Neuronal stem cell (in vitro differentiated cells): ENCODE data around the gene SLC16A12.

Source experiments
- DNase-seq: peaks from one replicate; pipeline ENCODE4 v3.0.0-alpha.2; 2013; ENCODE audit warnings: low spot score
- H2AFZ ChIP-seq: one replicate; pipeline ENCODE4 v1.6.1; 2013; ENCODE audit warnings: mild to moderate bottlenecking, low read length, inconsistent platforms
- H2AK5ac ChIP-seq: 2 replicates; pipeline ENCODE4 v1.6.1; 2013; ENCODE audit warnings: low read depth, mild to moderate bottlenecking, inconsistent platforms, low read length, moderate library complexity, mixed read lengths
- H2BK120ac ChIP-seq: 2 replicates; pipeline ENCODE4 v1.6.1; 2013; ENCODE audit warnings: low read depth, mild to moderate bottlenecking, inconsistent platforms, low read length, moderate library complexity, mixed read lengths
- H2BK12ac ChIP-seq: one replicate; pipeline ENCODE4 v1.6.1; 2013; ENCODE audit warnings: low read length, inconsistent platforms
- H2BK15ac ChIP-seq: 2 replicates; pipeline ENCODE4 v1.6.1; 2013; ENCODE audit warnings: mild to moderate bottlenecking, low read length, inconsistent platforms, mixed read lengths
- H2BK5ac ChIP-seq: one replicate; pipeline ENCODE4 v1.6.1; 2013; ENCODE audit warnings: inconsistent platforms, mild to moderate bottlenecking, low read length, moderate library complexity
- H3K14ac ChIP-seq: one replicate; pipeline ENCODE4 v1.6.1; 2013; ENCODE audit warnings: low read length, inconsistent platforms
- H3K18ac ChIP-seq: 2 replicates; pipeline ENCODE4 v1.6.1; 2013; ENCODE audit warnings: low read length, inconsistent platforms
- H3K23ac ChIP-seq: 2 replicates; pipeline ENCODE4 v1.6.1; 2013; ENCODE audit warnings: low read depth, mild to moderate bottlenecking, mixed read lengths, low read length, inconsistent platforms; ENCODE audit not compliant: poor library complexity
- H3K27ac ChIP-seq: replicated peaks from 3 replicates; pipeline ENCODE4 v1.5.1; 2013; ENCODE audit warnings: low read length, inconsistent platforms
- H3K27me3 ChIP-seq, 3 experiments: 2 replicates each; pipeline ENCODE4 v1.6.1; 2013; ENCODE audit warnings: low read length in 3 of 3, mild to moderate bottlenecking in 2 of 3, inconsistent platforms in 1 of 3, low read depth in 1 of 3, mixed read lengths in 1 of 3, moderate library complexity in 1 of 3; ENCODE audit not compliant: control insufficient read depth in 3 of 3, insufficient read depth in 3 of 3
- H3K36me3 ChIP-seq, 2 donors: replicated peaks in 1 of 2; 2 replicates each; pipeline ENCODE4 v1.6.1; 2013; ENCODE audit warnings: low read length in 2 of 2; ENCODE audit not compliant: control insufficient read depth in 2 of 2, insufficient read depth in 2 of 2
- H3K4ac ChIP-seq: 2 replicates; pipeline ENCODE4 v1.6.1; 2013; ENCODE audit warnings: inconsistent platforms, mild to moderate bottlenecking, low read length, moderate library complexity
- H3K4me1 ChIP-seq, 2 donors: 1 replicate in 1 of 2; 2 replicates in 1 of 2; pipeline ENCODE4 v1.6.1; 2013; ENCODE audit warnings: low read length in 2 of 2, low read depth in 1 of 2; ENCODE audit not compliant: control insufficient read depth in 2 of 2, insufficient read depth in 1 of 2
- H3K4me2 ChIP-seq: one replicate; pipeline ENCODE4 v1.6.1; 2013; ENCODE audit warnings: mild to moderate bottlenecking, low read length, inconsistent platforms; ENCODE audit not compliant: insufficient read depth, poor library complexity, severe bottlenecking
- H3K4me3 ChIP-seq, 2 donors: 2 replicates each; pipeline ENCODE4 v1.5.1; 2013; ENCODE audit warnings: low read length in 2 of 2, mild to moderate bottlenecking in 2 of 2, inconsistent platforms in 1 of 2, moderate library complexity in 1 of 2
- H3K79me1 ChIP-seq: one replicate; pipeline ENCODE4 v1.6.1; 2013; ENCODE audit warnings: low read depth, mild to moderate bottlenecking, inconsistent platforms, low read length, moderate library complexity
- H3K9ac ChIP-seq: one replicate; pipeline ENCODE4 v1.6.1; 2013; ENCODE audit warnings: mild to moderate bottlenecking, low read depth, low read length, inconsistent platforms; ENCODE audit not compliant: poor library complexity
- H3K9me3 ChIP-seq, 2 donors: replicated peaks in 1 of 2; 2 replicates each; pipeline versions ENCODE3 to v1.6.1; 2013; ENCODE audit warnings: low read length in 2 of 2, mild to moderate bottlenecking in 2 of 2, inconsistent platforms in 1 of 2, low read depth in 1 of 2, mixed read lengths in 1 of 2, moderate library complexity in 1 of 2; ENCODE audit not compliant: control insufficient read depth in 2 of 2, insufficient read depth in 1 of 2
- H4K8ac ChIP-seq: one replicate; pipeline ENCODE4 v1.6.1; 2013; ENCODE audit warnings: low read depth, mild to moderate bottlenecking, inconsistent platforms, low read length, moderate library complexity
- H4K91ac ChIP-seq: one replicate; pipeline ENCODE4 v1.6.1; 2013; ENCODE audit warnings: low read length, low read depth, mild to moderate bottlenecking, inconsistent platforms; ENCODE audit not compliant: poor library complexity
- WGBS, 2 donors: extraction: QIAGEN DNeasy Blood & Tissue Kit; methylation state at CpG; one replicate each; pipeline ENCODE4 v1.1.7; 2013; ENCODE audit warnings: missing lambda C conversion rate in 2 of 2, mixed read lengths in 1 of 2; ENCODE audit not compliant: insufficient read length in 2 of 2, insufficient replicate concordance in 1 of 2; ENCODE audit errors: extremely low coverage in 2 of 2; 5-methylcytosine and 5-hydroxymethylcytosine counted together

SLC16A12 gene

GRCh38 chr10:89502549-89502948 lies 32.8 kb downstream of the SLC16A12 start:
- no peak overlapping the region for H4K8ac ChIP-seq
- H3K27me3 ChIP-seq: no peaks in the 10 kb centered on the region
- H3K4ac ChIP-seq: no peak overlapping the region
- no peaks in the 10 kb centered on the region for H3K79me1 ChIP-seq
- no peak overlapping the region for H3K14ac ChIP-seq
- H2AK5ac ChIP-seq: no peak overlapping the region
- no peak for DNase-seq
- no peak overlapping the region for H2BK15ac ChIP-seq
- H2BK120ac ChIP-seq: no peak overlapping the region
- H4K91ac ChIP-seq: no peak overlapping the region
- WGBS, 2 donors: no CpG with 5 or more reads among the region's 1 CpG
- H3K4me2 ChIP-seq: no peak overlapping the region
- no peak overlapping the region for H3K23ac ChIP-seq
- no peak overlapping the region for H3K27ac ChIP-seq
- no peak overlapping the region for H2AFZ ChIP-seq
- no peaks in the 10 kb centered on the region for H3K9me3 ChIP-seq
- H2BK12ac ChIP-seq: no peak overlapping the region
- no peak overlapping the region for H3K4me3 ChIP-seq
- H3K18ac ChIP-seq: no peak overlapping the region
- no peaks in the 10 kb centered on the region for H3K4me1 ChIP-seq
- H3K36me3 ChIP-seq: no peaks in the 10 kb centered on the region
- H3K9ac ChIP-seq: no peak overlapping the region
- H2BK5ac ChIP-seq: no peak overlapping the region

- WGBS, 2 donors: no CpG with 5 or more reads among the region's 3 CpGs
- H2AK5ac ChIP-seq: no peak overlapping the region
- no peak overlapping the region for H3K23ac ChIP-seq
- H3K4me3 ChIP-seq: no peak overlapping the region
- H3K9me3 ChIP-seq: no peaks in the 10 kb centered on the region
- H3K9ac ChIP-seq: no peak overlapping the region
- DNase-seq: no peak
- no peak overlapping the region for H3K18ac ChIP-seq
- no peak overlapping the region for H2BK12ac ChIP-seq
- no peak overlapping the region for H3K4ac ChIP-seq
- H2BK15ac ChIP-seq: no peak overlapping the region
- H2BK120ac ChIP-seq: no peak overlapping the region
- H3K4me2 ChIP-seq: no peak overlapping the region
- no peaks in the 10 kb centered on the region for H3K27me3 ChIP-seq
- no peak overlapping the region for H4K91ac ChIP-seq
- H3K4me1 ChIP-seq: peaks cover 0 to 2% of the 10 kb centered on the region in 2 donors
- no peak overlapping the region for H3K14ac ChIP-seq
- no peak overlapping the region for H2AFZ ChIP-seq
- no peaks in the 10 kb centered on the region for H3K36me3 ChIP-seq
- no peak overlapping the region for H3K27ac ChIP-seq
- no peaks in the 10 kb centered on the region for H3K79me1 ChIP-seq
- no peak overlapping the region for H2BK5ac ChIP-seq
- no peak overlapping the region for H4K8ac ChIP-seq
These were observed 40.8 kb downstream of the SLC16A12 start for GRCh38 chr10:89494575-89494974.

- no peaks in the 10 kb centered on the region for H3K27me3 ChIP-seq
- H3K36me3 ChIP-seq: no peaks in the 10 kb centered on the region
- H3K18ac ChIP-seq: no peak overlapping the region
- no peak overlapping the region for H2AK5ac ChIP-seq
- no peak overlapping the region for H2BK120ac ChIP-seq
- H3K79me1 ChIP-seq: no peaks in the 10 kb centered on the region
- H3K4me1 ChIP-seq: peaks cover 0 to 2% of the 10 kb centered on the region in 2 donors
- no peak overlapping the region for H3K4ac ChIP-seq
- no peak overlapping the region for H2AFZ ChIP-seq
- H3K4me3 ChIP-seq: no peak overlapping the region
- H3K9me3 ChIP-seq: no peaks in the 10 kb centered on the region
- H4K8ac ChIP-seq: no peak overlapping the region
- no peak overlapping the region for H3K27ac ChIP-seq
- H2BK5ac ChIP-seq: no peak overlapping the region
- no peak overlapping the region for H2BK12ac ChIP-seq
- H3K14ac ChIP-seq: no peak overlapping the region
- H3K4me2 ChIP-seq: no peak overlapping the region
- WGBS, 2 donors: no CpG with 5 or more reads among the region's 5 CpGs
- H3K23ac ChIP-seq: no peak overlapping the region
- H4K91ac ChIP-seq: no peak overlapping the region
- H2BK15ac ChIP-seq: no peak overlapping the region
- no peak for DNase-seq
- no peak overlapping the region for H3K9ac ChIP-seq
These were observed 41.3 kb downstream of the SLC16A12 start for GRCh38 chr10:89494068-89494467.

- DNase-seq: no peak
- H4K8ac ChIP-seq: no peak overlapping the region
- no CpG with 5 or more reads among the region's 2 CpGs for WGBS, 2 donors
These were observed 43.5 kb downstream of the SLC16A12 start for GRCh38 chr10:89491932-89492331.

More at GRCh38 chr10:89491932-89492331, 43.5 kb downstream of the SLC16A12 start:
- Histone ChIP-seq H2AK5ac (no peak overlapping the region), H3K27ac (no peak overlapping the region), H3K4me1 (peaks cover 0 to 2% of the 10 kb centered on the region in 2 donors), H3K79me1 (no peaks in the 10 kb centered on the region), H3K9me3 (no peaks in the 10 kb centered on the region), H3K27me3 (no peaks in the 10 kb centered on the region), H3K4ac (no peak overlapping the region), H2BK5ac (no peak overlapping the region), H2BK15ac (no peak overlapping the region), H3K4me3 (no peak overlapping the region), H3K9ac (no peak overlapping the region), H2BK12ac (no peak overlapping the region), H3K18ac (no peak overlapping the region), H3K4me2 (no peak overlapping the region), H3K23ac (no peak overlapping the region), H4K91ac (no peak overlapping the region), H2AFZ (no peak overlapping the region), H3K36me3 (no peaks in the 10 kb centered on the region), H2BK120ac (no peak overlapping the region), H3K14ac (no peak overlapping the region)
